HUDEP-2 (cell line): Measurements from ENCODE around the gene FGF19.

Experiments
- DNase-seq, 76 experiments: peaks; one replicate each; lab custom pipeline; 2025; ENCODE audit not compliant: unreplicated experiment in 76 of 76; lab: John Stamatoyannopoulos, UW

The FGF19 gene

DNA sequence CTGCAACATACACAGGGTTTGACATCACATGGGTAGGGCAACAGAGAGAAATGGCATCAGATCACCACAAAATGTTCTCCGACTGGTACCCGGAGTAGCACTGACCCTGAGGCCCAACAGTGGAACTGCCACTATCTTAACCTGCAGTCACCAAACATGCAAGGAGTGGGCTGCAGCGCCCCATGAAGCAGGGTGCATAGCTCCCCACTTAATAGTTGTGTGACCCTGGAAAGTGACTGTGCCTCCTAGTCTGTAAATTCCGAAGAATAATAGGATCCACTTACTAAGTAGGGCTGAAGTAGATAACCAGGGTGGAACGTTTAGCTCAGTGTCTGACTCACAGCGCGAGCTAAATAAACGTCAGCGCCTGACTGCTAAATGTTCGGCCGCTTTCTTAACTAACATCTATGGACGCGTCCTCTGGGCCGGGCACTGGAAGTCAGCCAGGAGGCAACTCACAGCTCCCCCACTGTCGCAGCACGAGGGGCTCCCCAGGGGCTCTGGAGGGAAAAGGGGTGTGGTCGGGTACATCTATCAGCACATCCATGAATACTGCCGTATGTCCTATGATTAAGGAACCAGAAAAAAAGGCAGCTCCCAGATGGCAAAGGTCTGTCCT is 29.4 kb downstream of the FGF19 start:
- peak in 65 of 76 experiments; percentile 4 to 74 (median 51) for DNase-seq

DNA sequence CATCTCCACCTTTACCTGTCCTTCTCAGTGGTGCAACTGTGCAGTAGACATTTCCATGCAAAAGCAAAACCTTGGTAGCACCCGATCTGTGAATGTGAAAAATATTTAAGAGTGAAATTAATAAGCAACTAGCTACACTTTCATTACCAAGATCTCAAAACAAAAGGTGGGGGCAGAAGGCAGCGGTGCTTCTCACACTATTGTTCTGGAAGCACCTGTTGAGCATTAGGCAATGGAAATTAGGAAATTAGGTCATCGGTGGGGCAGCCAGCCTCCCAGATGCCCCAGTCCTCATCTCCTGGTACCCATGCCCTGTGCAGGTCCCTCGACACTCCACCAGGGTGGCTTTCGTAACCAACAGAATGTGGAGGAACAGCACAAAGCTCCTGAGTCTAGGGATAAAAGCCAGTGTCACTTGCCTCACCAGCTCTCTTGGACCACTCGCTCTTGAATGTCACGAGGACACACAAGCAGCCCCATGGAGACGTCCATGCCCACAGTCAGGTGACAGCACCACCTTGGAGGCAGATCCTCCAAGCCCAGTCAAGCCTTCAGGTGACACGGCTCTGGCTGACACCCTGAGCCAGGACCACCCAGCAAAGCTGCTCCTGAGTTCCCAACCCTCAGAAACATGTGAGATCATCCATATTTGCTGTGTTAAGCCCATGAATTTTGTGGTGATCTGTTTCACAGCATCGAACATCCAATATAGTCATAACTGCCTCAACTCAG is 31.9 kb downstream of the FGF19 start:
- DNase-seq, result no peak

GRCh38 chr11:69670158-69670845 is 33.5 kb downstream of the FGF19 start:
- DNase-seq, result peak in 60 of 76 experiments; percentile 5 to 72 (median 42)

DNA sequence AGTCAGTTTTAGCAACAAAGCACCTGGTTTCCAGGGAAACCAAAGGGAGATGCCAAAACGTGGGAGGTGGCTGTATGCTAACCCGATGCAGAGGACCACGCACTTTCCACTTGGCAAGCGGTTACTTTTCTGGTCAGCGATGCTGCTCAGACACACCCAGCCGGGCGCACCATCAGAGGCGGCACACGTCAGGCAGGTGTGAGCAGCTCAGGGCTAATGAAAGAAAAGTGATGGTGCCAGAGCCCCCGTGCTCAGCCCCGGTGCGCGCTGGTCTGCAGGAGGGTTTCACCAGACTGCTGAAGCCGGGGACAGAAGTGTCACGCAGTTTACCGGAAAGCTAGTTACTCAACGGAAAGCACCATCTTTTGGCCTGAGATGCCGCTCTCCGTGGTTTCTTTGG is 34.3 kb downstream of the FGF19 start:
- no peak for DNase-seq

DNA sequence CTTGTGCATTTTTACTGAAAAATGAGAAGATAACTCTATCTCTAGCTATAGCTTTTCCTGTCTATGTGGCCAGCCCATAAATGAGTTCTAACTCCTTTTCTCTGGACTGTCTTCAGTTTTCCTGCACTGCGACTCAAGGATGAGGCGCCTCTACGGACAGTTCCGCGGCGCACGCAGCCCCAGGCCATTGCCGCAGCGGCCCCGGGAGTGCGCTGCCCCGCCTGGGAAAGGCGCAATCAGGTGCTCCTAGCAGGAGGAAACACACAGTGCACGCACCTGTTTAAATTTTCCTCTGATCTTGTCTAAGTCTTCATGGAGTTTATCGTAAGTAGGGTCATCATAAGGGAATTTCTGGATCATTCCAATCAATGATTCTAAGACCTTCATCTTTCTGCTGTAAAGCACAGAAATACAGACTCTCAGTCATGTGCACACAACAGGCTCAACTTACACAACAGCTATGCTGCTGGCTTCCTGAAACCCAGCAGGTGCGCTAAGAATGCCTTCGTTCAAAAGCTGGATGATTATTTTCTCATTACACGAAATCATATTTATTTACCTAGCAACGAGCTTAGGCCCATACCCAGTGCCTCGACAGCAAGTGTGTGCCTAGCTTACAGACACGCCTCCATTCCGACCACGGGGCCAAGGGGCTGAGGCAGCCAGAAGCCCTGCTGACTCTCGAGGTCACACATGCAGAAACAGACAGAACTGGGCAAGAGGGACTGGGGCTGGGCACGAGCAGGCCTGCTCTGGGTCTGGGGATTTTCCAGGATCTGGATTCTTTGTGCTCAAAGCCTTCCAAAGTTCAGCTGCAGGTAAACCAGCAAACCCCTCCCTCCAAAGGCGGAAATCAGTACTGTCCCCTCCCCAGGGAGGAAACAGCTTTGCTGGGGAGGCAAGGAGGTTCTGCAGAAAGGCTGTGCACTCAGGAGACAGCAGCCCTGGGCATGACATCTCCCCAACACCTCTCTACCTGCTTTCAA is 35.9 kb downstream of the FGF19 start:
- DNase-seq, result no peak

- no peak for DNase-seq
Observed at GRCh38 chr11:69666752-69667536, 36.9 kb downstream of the FGF19 start.

DNA sequence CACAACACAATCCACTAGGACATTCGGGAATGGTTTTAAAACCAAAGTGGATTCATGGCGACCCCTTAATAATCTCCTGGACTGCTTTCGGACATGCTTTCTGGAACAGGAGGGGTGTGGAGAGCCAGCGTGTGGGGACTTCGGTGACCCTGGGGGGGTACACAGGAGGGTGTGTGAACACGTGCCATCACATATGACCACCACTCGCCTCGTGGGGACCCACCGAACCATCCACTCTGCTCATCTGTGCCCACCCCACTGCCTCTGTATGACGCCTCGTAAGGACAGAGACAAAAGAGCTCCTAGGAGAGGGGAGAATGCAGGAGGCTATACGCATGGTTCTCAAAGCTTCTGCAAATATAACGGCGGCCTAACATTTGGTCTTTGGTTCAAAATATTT is 37.6 kb downstream of the FGF19 start:
- DNase-seq, result no peak

DNA sequence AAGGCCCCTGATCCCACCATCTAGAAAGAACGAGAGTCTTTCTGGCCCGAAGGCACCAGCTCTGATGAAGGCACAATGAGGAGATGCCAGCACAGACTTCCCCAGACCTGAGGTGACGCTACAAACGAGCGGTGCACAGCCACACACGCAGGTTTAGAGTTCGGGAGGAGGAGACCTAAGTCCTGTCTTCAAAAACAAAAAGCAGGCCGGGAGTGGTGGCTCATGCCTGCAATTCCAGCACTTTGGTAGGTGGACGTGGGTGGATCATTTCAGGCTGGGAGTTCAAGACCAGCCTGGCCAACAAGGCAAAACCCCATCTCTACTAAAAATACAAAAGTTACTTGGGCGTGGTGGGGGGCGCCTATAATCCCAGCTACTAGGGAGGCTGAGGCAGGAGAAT is 38.2 kb downstream of the FGF19 start:
- DNase-seq, result no peak

DNA sequence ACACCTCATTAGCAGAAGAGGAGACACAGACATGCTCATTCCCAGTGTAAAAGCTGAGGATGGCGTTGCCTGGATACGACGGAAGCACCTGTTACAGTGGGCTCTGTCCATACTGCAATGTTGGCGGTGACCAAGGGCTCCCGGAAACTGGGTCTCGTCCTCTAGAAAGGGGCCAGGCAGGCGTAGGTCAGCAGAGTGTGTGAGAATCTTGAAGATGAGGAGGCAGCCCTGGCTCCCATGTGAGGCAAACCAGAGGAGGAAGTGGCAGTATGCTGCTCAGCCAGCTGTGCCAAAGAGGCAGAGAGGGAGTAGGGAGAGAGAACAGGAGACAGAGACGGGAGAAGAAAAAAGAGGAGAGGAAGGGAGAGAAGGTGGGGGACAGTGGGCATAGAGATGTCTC is 38.9 kb downstream of the FGF19 start:
- no peak for DNase-seq

DNA sequence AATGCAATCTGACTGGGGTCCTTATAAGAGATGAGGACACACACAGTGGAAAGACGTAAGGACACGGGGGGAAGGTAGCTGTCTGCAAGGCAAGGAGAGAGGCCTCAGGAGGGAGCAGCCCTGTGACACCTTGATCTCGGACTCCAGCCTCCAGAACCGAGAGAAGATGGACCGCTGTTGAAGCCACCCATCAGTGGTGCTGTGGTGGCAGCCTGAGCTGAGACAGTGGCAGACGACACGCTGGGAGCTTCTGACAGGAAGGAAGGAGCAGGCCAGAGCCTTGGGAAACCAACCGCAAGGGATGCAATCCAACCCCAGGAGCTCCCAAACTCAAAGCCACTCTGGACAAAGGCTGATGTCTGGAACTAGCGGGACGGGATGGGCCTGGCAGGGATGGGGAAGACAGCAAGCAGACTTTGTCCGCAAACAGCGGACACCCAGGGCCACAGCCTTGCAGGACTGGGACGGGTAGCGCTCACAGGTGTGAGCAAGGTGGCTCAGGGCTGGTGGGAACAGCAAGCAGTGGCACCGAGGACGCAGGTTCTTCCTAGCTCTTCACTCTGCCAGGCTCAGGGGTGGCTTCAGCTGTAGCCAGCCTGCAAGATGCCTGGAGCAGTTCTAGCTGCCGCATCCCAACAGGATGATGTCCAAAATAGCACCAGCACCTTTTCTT is 39.6 kb downstream of the FGF19 start:
- DNase-seq, result no peak

- no peak for DNase-seq
Observed at GRCh38 chr11:69663326-69663725, 40.5 kb downstream of the FGF19 start.

- no peak for DNase-seq
Observed at GRCh38 chr11:69662806-69663205, 41.0 kb downstream of the FGF19 start.

DNA sequence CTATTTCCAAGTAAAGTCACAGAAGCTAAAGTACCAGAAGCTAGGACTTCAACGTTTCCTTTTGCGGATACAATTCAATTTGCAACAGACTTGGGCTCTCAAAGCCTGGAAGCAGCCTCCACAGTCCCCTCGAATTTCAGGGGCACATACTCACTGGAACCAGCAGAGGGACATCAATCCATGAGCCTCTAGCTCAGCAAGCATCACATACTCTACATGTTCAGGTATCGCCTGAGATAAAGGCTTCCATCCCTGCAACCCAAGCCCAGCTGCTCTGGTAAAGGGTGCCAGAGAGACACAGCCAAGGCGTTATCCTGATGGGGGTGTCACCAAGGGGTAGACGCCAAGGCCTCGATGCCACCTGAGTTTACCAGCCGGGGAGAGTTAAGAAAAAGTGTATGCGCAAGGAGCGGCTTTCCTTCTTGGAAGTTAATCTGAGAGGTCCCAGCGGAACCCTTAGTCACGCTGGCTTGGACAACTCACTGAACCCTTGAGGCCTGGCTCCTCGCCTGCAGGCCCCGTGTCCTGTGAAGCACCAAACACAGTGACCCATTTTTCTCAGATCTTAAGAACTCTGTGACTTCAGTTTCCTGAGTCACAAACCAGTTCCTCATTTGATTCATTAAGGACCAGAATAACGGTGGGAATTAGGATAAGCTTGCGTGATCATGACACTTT is 41.7 kb downstream of the FGF19 start:
- DNase-seq, result no peak

DNA sequence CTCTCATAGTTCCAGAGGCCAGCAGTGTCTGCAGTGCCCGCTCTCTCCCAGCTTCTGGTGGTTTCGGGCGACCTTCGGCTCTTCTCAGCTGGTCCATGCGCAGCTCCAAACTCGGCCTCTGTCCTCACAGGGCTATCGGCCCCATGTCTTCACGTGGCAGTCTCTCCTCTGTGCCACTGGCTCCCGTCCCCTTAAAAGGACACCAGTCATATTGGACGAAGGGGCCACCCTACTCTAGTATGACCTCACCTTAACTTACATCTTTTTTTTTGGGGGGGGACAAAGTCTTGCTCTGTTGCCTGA is 42.5 kb downstream of the FGF19 start:
- no peak for DNase-seq

DNA sequence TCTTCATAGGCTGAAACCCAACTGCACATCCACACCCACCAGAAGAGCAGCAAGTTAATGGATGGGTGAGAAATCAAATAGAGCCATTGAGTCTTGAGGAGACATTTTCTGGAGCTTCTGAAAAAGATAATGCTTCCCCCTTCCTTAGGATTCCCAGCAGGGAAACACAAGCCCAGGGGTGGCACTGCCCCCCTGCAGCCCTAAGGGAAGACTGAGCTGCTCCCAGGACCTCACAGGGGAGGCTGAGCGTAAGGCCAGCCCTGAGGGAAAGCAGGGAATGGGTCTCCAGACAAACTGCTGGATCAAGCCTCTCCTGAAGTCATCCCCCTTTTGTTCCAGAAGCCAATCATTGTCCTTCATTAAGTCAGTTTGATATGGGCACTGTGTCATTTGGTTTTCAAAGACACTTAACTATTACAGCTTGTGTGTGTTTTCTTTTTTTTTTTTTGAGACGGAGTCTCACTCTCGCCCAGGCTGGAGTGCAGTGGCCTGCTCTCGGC is 43.8 kb downstream of the FGF19 start:
- DNase-seq, result no peak

DNA sequence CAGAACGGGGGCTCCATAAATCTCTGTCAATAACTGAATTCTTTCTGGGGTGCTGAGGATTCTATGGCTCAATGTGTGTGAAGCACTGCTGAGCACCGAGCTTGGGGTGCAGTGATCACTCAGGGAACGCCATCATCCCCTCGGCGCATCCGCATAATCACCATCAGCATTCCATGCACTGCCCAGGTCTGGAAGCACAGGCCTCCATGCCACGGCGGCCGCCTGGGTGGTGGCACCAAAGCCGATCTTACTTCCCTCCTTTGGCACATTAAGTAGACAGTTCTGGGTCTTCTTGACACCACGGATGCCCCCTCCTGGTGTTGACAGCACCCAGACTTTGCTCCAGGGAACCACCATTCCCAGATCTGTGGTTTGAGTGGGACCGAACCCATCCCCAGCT is 44.2 kb downstream of the FGF19 start:
- DNase-seq, result no peak

- DNase-seq, result no peak
Observed at GRCh38 chr11:69658626-69659450, 45.0 kb downstream of the FGF19 start.
